HG03064 (cell line): ENCODE results near the gene FAM25C.
"Not testable (repeated sequence)": the region's sequence is repeated elsewhere in the genome, so short reads cannot be mapped to it uniquely, and the experiment has no call there.

Experiments
- ATAC-seq: cut with Tn5 transposase; IDR thresholded peaks from one replicate; pipeline ENCODE4 v1.9.1; 2021; ENCODE audit warnings: low read depth; ENCODE audit not compliant: unreplicated experiment

FAM25C gene

GRCh38 chr10:47999691-48000090 is at the start of gene FAM25C:
FAM25C (minus strand) TSS chr10:47999791; CDS start chr10:47999765, 26 bp downstream.
- not testable (repeated sequence) for ATAC-seq

GRCh38 chr10:48044557-48044956 is 45.0 kb upstream of the FAM25C start:
- ATAC-seq, result not testable (repeated sequence)

GRCh38 chr10:48031390-48031789 is 31.8 kb upstream of the FAM25C start:
- not testable (repeated sequence) for ATAC-seq

- ATAC-seq, result not testable (repeated sequence)
Observed at GRCh38 chr10:48002306-48002705, 2.7 kb upstream of the FAM25C start.

- not testable (repeated sequence) for ATAC-seq
Observed at GRCh38 chr10:47994045-47994444, 5.5 kb downstream of the FAM25C start.

- ATAC-seq, result not testable (repeated sequence)
Observed at GRCh38 chr10:47992560-47992959, 7.0 kb downstream of the FAM25C start.

GRCh38 chr10:47991706-47992105 is 7.9 kb downstream of the FAM25C start:
- not testable (repeated sequence) for ATAC-seq

- ATAC-seq, result not testable (repeated sequence)
Observed at GRCh38 chr10:47990097-47990496, 9.5 kb downstream of the FAM25C start.

- ATAC-seq, result not testable (repeated sequence)
Observed at GRCh38 chr10:47989542-47989950, 10.0 kb downstream of the FAM25C start.

GRCh38 chr10:47988718-47989541 is 10.7 kb downstream of the FAM25C start:
- not testable (repeated sequence) for ATAC-seq

- not testable (repeated sequence) for ATAC-seq
Observed at GRCh38 chr10:47987952-47988351, 11.6 kb downstream of the FAM25C start.

GRCh38 chr10:47986413-47987230 is 13.0 kb downstream of the FAM25C start:
- ATAC-seq, result not testable (repeated sequence)

GRCh38 chr10:47975409-47975808 is 24.2 kb downstream of the FAM25C start:
- not testable (repeated sequence) for ATAC-seq

GRCh38 chr10:47973131-47973530 is 26.5 kb downstream of the FAM25C start:
- ATAC-seq, result not testable (repeated sequence)

- not testable (repeated sequence) for ATAC-seq
Observed at GRCh38 chr10:47972077-47972476, 27.5 kb downstream of the FAM25C start.

- not testable (repeated sequence) for ATAC-seq
Observed at GRCh38 chr10:47971598-47971997, 28.0 kb downstream of the FAM25C start.

GRCh38 chr10:47970047-47970446 is 29.5 kb downstream of the FAM25C start:
- ATAC-seq, result not testable (repeated sequence)

- ATAC-seq, result peak; percentile 97
Observed at GRCh38 chr10:47968988-47969387, 30.6 kb downstream of the FAM25C start.

GRCh38 chr10:47964280-47965063 is 35.1 kb downstream of the FAM25C start:
- not testable (repeated sequence) for ATAC-seq

GRCh38 chr10:47962785-47963184 is 36.8 kb downstream of the FAM25C start:
- not testable (repeated sequence) for ATAC-seq
